ENCODE data around the gene CHIA.

CHIA gene

DNA sequence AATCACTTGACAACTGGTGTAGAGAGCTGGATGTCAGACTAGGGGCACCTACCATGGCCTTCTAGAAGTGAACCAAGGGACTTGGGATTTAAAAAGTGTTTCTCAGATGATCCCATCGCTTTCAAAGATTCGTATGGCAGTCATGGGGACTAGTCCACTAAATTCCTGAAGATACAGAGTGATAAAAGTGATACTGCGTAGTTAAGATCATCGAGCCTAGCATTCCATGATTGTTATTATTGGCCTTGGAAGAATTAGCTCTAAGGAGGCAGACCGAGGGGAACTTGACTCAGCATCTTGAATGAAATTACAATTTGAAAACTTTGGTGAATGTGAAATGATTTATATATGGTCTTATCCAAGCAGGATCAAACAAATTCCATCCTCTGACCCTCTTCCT is 1.3 kb upstream of the CHIA start:
- no peaks in the 10 kb centered on the region for H3K9me3 ChIP-seq
- no peaks in the 10 kb centered on the region for H3K36me3 ChIP-seq
- DNase-seq = no peak
- TF ChIP-seq, protein P1, sequence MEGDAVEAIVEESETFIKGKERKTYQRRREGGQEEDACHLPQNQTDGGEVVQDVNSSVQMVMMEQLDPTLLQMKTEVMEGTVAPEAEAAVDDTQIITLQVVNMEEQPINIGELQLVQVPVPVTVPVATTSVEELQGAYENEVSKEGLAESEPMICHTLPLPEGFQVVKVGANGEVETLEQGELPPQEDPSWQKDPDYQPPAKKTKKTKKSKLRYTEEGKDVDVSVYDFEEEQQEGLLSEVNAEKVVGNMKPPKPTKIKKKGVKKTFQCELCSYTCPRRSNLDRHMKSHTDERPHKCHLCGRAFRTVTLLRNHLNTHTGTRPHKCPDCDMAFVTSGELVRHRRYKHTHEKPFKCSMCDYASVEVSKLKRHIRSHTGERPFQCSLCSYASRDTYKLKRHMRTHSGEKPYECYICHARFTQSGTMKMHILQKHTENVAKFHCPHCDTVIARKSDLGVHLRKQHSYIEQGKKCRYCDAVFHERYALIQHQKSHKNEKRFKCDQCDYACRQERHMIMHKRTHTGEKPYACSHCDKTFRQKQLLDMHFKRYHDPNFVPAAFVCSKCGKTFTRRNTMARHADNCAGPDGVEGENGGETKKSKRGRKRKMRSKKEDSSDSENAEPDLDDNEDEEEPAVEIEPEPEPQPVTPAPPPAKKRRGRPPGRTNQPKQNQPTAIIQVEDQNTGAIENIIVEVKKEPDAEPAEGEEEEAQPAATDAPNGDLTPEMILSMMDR (IDR thresholded peaks at IDR 0.05; ENCODE audit: low read depth, low read length) = no peak
- H3K27me3 ChIP-seq = peaks cover 11% of the 10 kb centered on the region
- no peaks in the 10 kb centered on the region for H3K4me1 ChIP-seq
- H3K4me3 ChIP-seq (ENCODE audit: low read depth, low read length) = no peak overlapping the region

DNA sequence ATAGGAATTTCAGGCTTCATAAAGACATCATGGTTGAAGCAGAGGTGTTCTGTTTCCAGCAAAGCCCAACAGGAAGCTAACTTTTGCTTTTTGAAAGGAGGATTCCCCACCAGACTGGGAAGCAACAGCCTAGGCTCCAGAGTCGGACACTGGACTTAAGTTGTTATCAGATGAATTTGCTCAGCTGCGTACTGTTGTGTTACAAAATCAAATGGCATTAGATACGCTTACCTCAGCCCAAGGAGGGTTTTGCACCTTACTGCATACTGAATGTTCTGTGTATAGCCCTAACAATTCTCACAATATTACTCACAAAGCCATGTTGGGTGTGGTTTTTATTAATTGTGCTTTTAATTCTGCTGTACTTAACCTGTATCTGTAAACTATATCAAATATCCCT is 547 bp upstream of the CHIA start:
- TF ChIP-seq, protein P1 (IDR thresholded peaks at IDR 0.05; ENCODE audit: low read depth, low read length) = no peak
- Histone ChIP-seq H3K4me3 (ENCODE audit: low read depth, low read length) (no peak overlapping the region), H3K27me3 (peaks cover 11% of the 10 kb centered on the region), H3K9me3 (no peaks in the 10 kb centered on the region), H3K36me3 (no peaks in the 10 kb centered on the region), H3K4me1 (no peaks in the 10 kb centered on the region)
- DNase-seq = no peak

DNA sequence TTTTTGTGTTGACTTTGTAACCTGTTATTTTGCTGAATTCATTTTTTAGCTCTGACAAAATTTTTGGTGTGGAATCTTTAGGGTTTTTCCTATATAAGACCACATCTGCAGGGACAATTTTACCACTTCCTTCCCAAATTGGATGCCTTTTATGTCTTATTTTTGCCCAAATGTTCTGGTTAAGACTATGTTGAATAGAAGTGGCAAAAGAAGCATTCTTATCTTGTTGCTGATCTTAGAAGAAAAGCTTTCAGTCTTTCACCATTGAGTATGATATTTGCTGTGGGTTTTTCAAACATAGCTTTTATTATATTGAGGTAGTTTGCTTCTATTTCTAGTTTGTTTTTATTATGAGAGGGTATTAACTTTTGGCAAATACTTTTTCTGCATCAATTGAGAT is 3.7 kb downstream of the CHIA start:
- H3K27me3 ChIP-seq = peaks cover 6% of the 10 kb centered on the region; the same call in 1 of the 2 replicates
- TF ChIP-seq, protein P1 (IDR thresholded peaks at IDR 0.05; ENCODE audit: low read depth, low read length) = no peak
- no peaks in the 10 kb centered on the region for H3K4me1 ChIP-seq
- H3K4me3 ChIP-seq (ENCODE audit: low read depth, low read length) = no peak overlapping the region
- no peak for DNase-seq
- H3K9me3 ChIP-seq = no peaks in the 10 kb centered on the region
- H3K36me3 ChIP-seq = no peaks in the 10 kb centered on the region

DNA sequence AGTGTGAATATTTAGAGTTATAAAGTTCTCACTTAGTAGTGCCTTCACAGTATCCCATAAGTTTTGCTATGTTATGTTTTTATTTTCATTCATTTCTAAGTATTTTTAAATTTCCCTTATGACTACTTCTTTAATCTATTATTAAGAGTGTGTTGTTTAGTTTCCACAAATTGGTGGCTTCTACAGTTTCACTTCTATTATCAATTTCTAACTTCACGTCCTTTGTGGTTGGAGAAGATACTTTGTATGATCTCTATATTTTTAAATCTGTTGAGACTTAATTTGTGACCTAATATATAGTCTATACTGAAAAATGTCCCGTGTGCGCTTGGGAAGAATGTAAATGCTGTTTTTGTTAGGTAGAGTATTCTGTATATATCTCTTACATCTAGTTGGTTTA is 11.7 kb downstream of the CHIA start:
- no peak for DNase-seq
- H3K4me3 ChIP-seq (ENCODE audit: low read depth, low read length) = no peak overlapping the region
- H3K4me1 ChIP-seq = no peaks in the 10 kb centered on the region
- TF ChIP-seq, protein P1 (IDR thresholded peaks at IDR 0.05; ENCODE audit: low read depth, low read length) = no peak
- no peaks in the 10 kb centered on the region for H3K36me3 ChIP-seq
- no peaks in the 10 kb centered on the region for H3K9me3 ChIP-seq
- H3K27me3 ChIP-seq = no peaks in the 10 kb centered on the region

DNA sequence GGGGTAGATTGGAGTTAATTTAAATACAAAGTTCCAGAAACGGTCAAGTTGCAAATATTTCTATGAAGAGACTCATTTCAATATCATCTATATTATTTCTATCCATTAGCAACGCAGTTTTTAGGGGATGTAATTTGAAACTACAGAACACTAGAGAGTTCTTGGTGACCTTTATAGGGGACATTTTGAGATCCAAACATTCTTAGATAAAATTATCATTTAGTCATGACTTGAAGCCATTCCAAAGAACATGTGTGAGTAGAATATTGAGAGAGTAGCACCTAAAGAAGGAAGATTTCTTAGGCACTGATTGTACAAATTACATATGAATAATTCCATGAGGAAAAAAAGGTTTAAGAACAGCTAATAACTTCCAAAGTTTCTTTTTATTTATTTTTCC is 19.0 kb downstream of the CHIA start:
- DNase-seq = no peak
- H3K9me3 ChIP-seq = no peaks in the 10 kb centered on the region
- H3K4me3 ChIP-seq (ENCODE audit: low read depth, low read length) = no peak overlapping the region
- H3K27me3 ChIP-seq = peaks cover 5% of the 10 kb centered on the region; the same call in 1 of the 2 replicates
- H3K36me3 ChIP-seq = no peaks in the 10 kb centered on the region
- TF ChIP-seq, protein P1 (IDR thresholded peaks at IDR 0.05; ENCODE audit: low read depth, low read length) = no peak
- H3K4me1 ChIP-seq = no peaks in the 10 kb centered on the region

DNA sequence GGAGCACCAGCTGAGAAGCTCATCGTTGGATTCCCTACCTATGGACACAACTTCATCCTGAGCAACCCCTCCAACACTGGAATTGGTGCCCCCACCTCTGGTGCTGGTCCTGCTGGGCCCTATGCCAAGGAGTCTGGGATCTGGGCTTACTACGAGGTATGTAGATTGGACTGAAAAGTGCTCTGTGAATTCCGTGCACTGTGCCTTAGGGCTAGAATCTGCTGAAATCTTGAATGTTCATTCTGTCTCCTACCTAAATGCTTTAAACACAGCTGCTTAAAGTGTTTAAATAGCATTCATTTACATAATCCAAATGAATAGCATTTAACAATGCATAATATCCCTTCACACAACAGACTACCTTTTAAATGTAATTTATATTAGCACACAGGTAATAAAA is 27.9 kb downstream of the CHIA start:
- H3K9me3 ChIP-seq = no peaks in the 10 kb centered on the region
- no peak for DNase-seq
- H3K4me1 ChIP-seq = no peaks in the 10 kb centered on the region
- peaks cover 12% of the 10 kb centered on the region for H3K27me3 ChIP-seq
- H3K4me3 ChIP-seq (ENCODE audit: low read depth, low read length) = no peak overlapping the region
- no peaks in the 10 kb centered on the region for H3K36me3 ChIP-seq
- TF ChIP-seq, protein P1 (IDR thresholded peaks at IDR 0.05; ENCODE audit: low read depth, low read length) = no peak
